Activated CD4-positive, alpha-beta T cell treated with anti-CD3 and anti-CD28 coated beads, Interleukin-2, Interleukin-6, amounts not matched to agents 100 ng/mL and 50 ng/mL, durations not matched to agents 16 hours and 8 hours (primary cell): ENCODE measurements around the gene CCNA2.

Experiments used
- DNase-seq: peaks from one replicate; pipeline ENCODE4 v3.0.0-alpha.2; 2020

Gene CCNA2

GRCh38 chr4:121771869-121772268 lies 51.8 kb downstream of the CCNA2 start:
- no peak for DNase-seq

GRCh38 chr4:121769341-121769740 lies 54.3 kb downstream of the CCNA2 start:
- DNase-seq, result no peak

- DNase-seq, result no peak
Observed at GRCh38 chr4:121767166-121767565, 56.5 kb downstream of the CCNA2 start.
